Measurements from ENCODE around the gene SMARCD1. TPM values are rescaled to one million over a fixed set of nuclear protein-coding genes. Genes with fewer than 3 reads are reported as not detected.

SMARCD1 gene
- total RNA-seq, 4 donors from 2014 or later: 20.3 to 72.4 (median 45.2) TPM

- H3K4me3 ChIP-seq: no peak overlapping the region
- intact Hi-C loops (cut with DNase I): loop anchor here (10.0 kb wide), 1 partner anchor 183 kb away; no protein-coding TSS in a partner anchor
- 86% methylated on average over 7 of the region's 7 CpGs for WGBS
- no peak for TF ChIP-seq CTCF (IDR thresholded peaks at IDR 0.05)
- no peak for TF ChIP-seq POLR2AphosphoS5 (IDR thresholded peaks at IDR 0.05)
- no peak for TF ChIP-seq EP300 (IDR thresholded peaks at IDR 0.05)
- TF ChIP-seq POLR2A (IDR thresholded peaks at IDR 0.05; ENCODE audit: low read depth): no peak
- DNase-seq (ENCODE audit: extremely low spot score): no peak
- H3K36me3 ChIP-seq: no peaks in the 10 kb centered on the region
- peaks cover 0 to 30% (median 0%) of the 10 kb centered on the region in 4 donors for H3K27me3 ChIP-seq
- peaks cover 4 to 15% (median 13%) of the 10 kb centered on the region in 4 donors for H3K4me1 ChIP-seq
- no peak overlapping the region for H3K27ac ChIP-seq (replicated peaks in 1 of 4)
- H3K9me3 ChIP-seq: no peaks in the 10 kb centered on the region
These were observed 37.4 kb upstream of the SMARCD1 start for GRCh38 chr12:50047693-50048250.

GRCh38 chr12:50049254-50050118 lies 35.7 kb upstream of the SMARCD1 start:
- Histone ChIP-seq H3K27me3 (peaks cover 0 to 30% (median 0%) of the 10 kb centered on the region in 4 donors), H3K4me1 (peaks cover 4 to 15% (median 13%) of the 10 kb centered on the region in 4 donors), H3K36me3 (no peaks in the 10 kb centered on the region), H3K27ac (replicated peaks in 1 of 4) (no peak overlapping the region), H3K9me3 (no peaks in the 10 kb centered on the region), H3K4me3 (no peak overlapping the region)
- DNase-seq (ENCODE audit: extremely low spot score): no peak
- intact Hi-C loops (cut with DNase I): loop anchor here (10.0 kb wide), 1 partner anchor 185 kb away; no protein-coding TSS in a partner anchor
- TF ChIP-seq POLR2A (IDR thresholded peaks at IDR 0.05; ENCODE audit: low read depth) (no peak), EP300 (IDR thresholded peaks at IDR 0.05) (no peak), POLR2AphosphoS5 (IDR thresholded peaks at IDR 0.05) (no peak), CTCF (IDR thresholded peaks at IDR 0.05) (no peak)
- WGBS: 90% methylated on average over 3 of the region's 3 CpGs

GRCh38 chr12:50050119-50050385 lies 35.1 kb upstream of the SMARCD1 start:
- no peaks in the 10 kb centered on the region for H3K9me3 ChIP-seq
- no peak for TF ChIP-seq EP300 (IDR thresholded peaks at IDR 0.05)
- no peak for TF ChIP-seq CTCF (IDR thresholded peaks at IDR 0.05)
- TF ChIP-seq POLR2A (IDR thresholded peaks at IDR 0.05; ENCODE audit: low read depth): no peak
- TF ChIP-seq POLR2AphosphoS5 (IDR thresholded peaks at IDR 0.05): no peak
- intact Hi-C loops (cut with DNase I): no loop called here
- DNase-seq (ENCODE audit: extremely low spot score): no peak
- H3K4me3 ChIP-seq: peak overlapping the region in 2 of 4 donors; percentile 40 to 41
- no peak overlapping the region for H3K27ac ChIP-seq (replicated peaks in 1 of 4)
- no peaks in the 10 kb centered on the region for H3K36me3 ChIP-seq
- whole genome bisulfite sequencing: 95% methylated on average over 3 of the region's 3 CpGs
- peaks cover 4 to 15% (median 13%) of the 10 kb centered on the region in 4 donors for H3K4me1 ChIP-seq
- peaks cover 0 to 30% (median 0%) of the 10 kb centered on the region in 4 donors for H3K27me3 ChIP-seq

GRCh38 chr12:50050410-50051098 lies 34.6 kb upstream of the SMARCD1 start:
- Histone ChIP-seq H3K27me3 (peaks cover 0 to 30% (median 0%) of the 10 kb centered on the region in 4 donors), H3K9me3 (no peaks in the 10 kb centered on the region), H3K36me3 (no peaks in the 10 kb centered on the region), H3K4me1 (peaks cover 4 to 16% (median 14%) of the 10 kb centered on the region in 4 donors), H3K4me3 (peak overlapping the region; percentile 40 to 51 (median 42)), H3K27ac (replicated peaks in 1 of 4) (peak overlapping the region in 3 of 4 donors; percentile 14 to 34 (median 22))
- intact Hi-C loops (cut with DNase I): no loop called here
- 12% methylated on average over 28 of the region's 37 CpGs for WGBS
- TF ChIP-seq POLR2AphosphoS5 (IDR thresholded peaks at IDR 0.05) (no peak), EP300 (IDR thresholded peaks at IDR 0.05) (no peak), CTCF (IDR thresholded peaks at IDR 0.05) (no peak), POLR2A (IDR thresholded peaks at IDR 0.05; ENCODE audit: low read depth) (no peak)
- peak; percentile 95 for DNase-seq (ENCODE audit: extremely low spot score)

Data from esophagus muscularis mucosa (tissue), 4 donors.